ENCODE measurements around the gene USP49.
A peak's percentile ranks its signal among the peaks of the same experiment; 100 is the strongest.
"Not testable (repeated sequence)": the region's sequence is repeated elsewhere in the genome, so short reads cannot be mapped to it uniquely, and the experiment has no call there.

Gene USP49

GRCh38 chr6:41895300-41896233 lies at the start of gene USP49:
USP49 (minus strand) TSS chr6:41895375; CDS start chr6:41806983, 88,392 bp downstream.
- DNase-seq (ENCODE audit: low read depth in 3 of 3) = peak; percentile 83 to 93 (median 87)

GRCh38 chr6:41943456-41943855 lies 48.3 kb upstream of the USP49 start:
- DNase-seq (ENCODE audit: low read depth in 3 of 3) = no peak

GRCh38 chr6:41942882-41943281 lies 47.7 kb upstream of the USP49 start:
- DNase-seq (ENCODE audit: low read depth in 3 of 3) = not testable (repeated sequence)

GRCh38 chr6:41942067-41942851 lies 47.1 kb upstream of the USP49 start:
- no peak for DNase-seq (ENCODE audit: low read depth in 3 of 3)

GRCh38 chr6:41941280-41942066 lies 46.3 kb upstream of the USP49 start, which contains the start of gene CCND3:
CCND3 (minus strand) TSS chr6:41941808; CDS start chr6:41941649, 159 bp downstream.
- peak; percentile 77 to 94 (median 84) for DNase-seq (ENCODE audit: low read depth in 3 of 3)

GRCh38 chr6:41940759-41941279 lies 45.6 kb upstream of the USP49 start:
- no peak for DNase-seq (ENCODE audit: low read depth in 3 of 3)

- peak in 1 of 3 experiments; percentile 62 for DNase-seq (ENCODE audit: low read depth in 3 of 3)
These were observed 44.9 kb upstream of the USP49 start for GRCh38 chr6:41939848-41940758.

- DNase-seq (ENCODE audit: low read depth in 3 of 3) = peak in 1 of 3 experiments; percentile 58
These were observed 44.1 kb upstream of the USP49 start for GRCh38 chr6:41939176-41939847.

GRCh38 chr6:41938590-41939175 lies 43.5 kb upstream of the USP49 start:
- no peak for DNase-seq (ENCODE audit: low read depth in 3 of 3)

- no peak for DNase-seq (ENCODE audit: low read depth in 3 of 3)
These were observed 42.8 kb upstream of the USP49 start for GRCh38 chr6:41937861-41938574.

GRCh38 chr6:41937472-41937860 lies 42.3 kb upstream of the USP49 start:
- no peak for DNase-seq (ENCODE audit: low read depth in 3 of 3)

GRCh38 chr6:41936073-41936837 lies 41.1 kb upstream of the USP49 start:
- DNase-seq (ENCODE audit: low read depth in 3 of 3) = peak in 2 of 3 experiments; percentile 42 to 68

GRCh38 chr6:41935685-41936072 lies 40.5 kb upstream of the USP49 start:
- no peak for DNase-seq (ENCODE audit: low read depth in 3 of 3)

GRCh38 chr6:41935193-41935574 lies 40.0 kb upstream of the USP49 start:
- no peak for DNase-seq (ENCODE audit: low read depth in 3 of 3)

- DNase-seq (ENCODE audit: low read depth in 3 of 3) = no peak
These were observed 39.4 kb upstream of the USP49 start for GRCh38 chr6:41934278-41935192.

GRCh38 chr6:41932378-41932777 lies 37.2 kb upstream of the USP49 start:
- no peak for DNase-seq (ENCODE audit: low read depth in 3 of 3)

GRCh38 chr6:41931792-41932191 lies 36.6 kb upstream of the USP49 start:
- DNase-seq (ENCODE audit: low read depth in 3 of 3) = no peak

Data from stimulated activated CD4-positive, alpha-beta T cell treated with anti-CD3 and anti-CD28 coated beads, TNF-alpha, amount 100 ng/mL, for 24 hours (primary cell).